Inferior parietal cortex (tissue), 1 donor: ENCODE measurements around the gene DOP1B.
"Not testable (repeated sequence)": the region's sequence is repeated elsewhere in the genome, so short reads cannot be mapped to it uniquely, and the experiment has no call there.

Experiments
- DNase-seq: peaks from one replicate; pipeline ENCODE4 v3.0.0-alpha.2; 2016; ENCODE audit errors: extremely low spot score

Gene DOP1B

DNA sequence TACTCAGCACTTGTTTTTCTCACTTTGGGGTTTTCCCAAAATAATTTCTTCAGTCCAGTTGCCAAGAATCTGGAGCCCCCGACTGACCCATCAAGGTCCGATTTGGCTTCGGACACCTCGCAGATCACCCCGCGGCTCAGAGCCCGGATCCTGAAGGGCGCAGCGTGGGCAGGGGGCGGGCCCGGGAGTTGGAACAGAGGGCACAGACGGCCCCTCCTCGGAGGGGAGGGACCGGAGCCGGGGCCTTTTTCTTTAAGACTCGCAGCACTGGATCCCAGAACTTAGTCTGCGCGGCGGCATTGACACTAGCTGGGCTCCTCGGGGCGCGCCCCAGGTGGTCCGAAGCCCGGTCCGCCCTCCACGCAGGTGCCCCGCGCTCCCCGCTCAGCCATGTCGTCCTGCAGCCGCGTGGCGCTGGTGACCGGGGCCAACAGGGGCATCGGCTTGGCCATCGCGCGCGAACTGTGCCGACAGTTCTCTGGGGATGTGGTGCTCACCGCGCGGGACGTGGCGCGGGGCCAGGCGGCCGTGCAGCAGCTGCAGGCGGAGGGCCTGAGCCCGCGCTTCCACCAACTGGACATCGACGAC, 21.7 kb upstream of the DOP1B start, which contains the start of gene CBR3:
Gene CBR3, plus strand, starts transcription at position 277 of the 588 bp plus-strand sequence. Its CDS starts 114 bp downstream, at position 391.
- peak; percentile 58 for DNase-seq

DNA sequence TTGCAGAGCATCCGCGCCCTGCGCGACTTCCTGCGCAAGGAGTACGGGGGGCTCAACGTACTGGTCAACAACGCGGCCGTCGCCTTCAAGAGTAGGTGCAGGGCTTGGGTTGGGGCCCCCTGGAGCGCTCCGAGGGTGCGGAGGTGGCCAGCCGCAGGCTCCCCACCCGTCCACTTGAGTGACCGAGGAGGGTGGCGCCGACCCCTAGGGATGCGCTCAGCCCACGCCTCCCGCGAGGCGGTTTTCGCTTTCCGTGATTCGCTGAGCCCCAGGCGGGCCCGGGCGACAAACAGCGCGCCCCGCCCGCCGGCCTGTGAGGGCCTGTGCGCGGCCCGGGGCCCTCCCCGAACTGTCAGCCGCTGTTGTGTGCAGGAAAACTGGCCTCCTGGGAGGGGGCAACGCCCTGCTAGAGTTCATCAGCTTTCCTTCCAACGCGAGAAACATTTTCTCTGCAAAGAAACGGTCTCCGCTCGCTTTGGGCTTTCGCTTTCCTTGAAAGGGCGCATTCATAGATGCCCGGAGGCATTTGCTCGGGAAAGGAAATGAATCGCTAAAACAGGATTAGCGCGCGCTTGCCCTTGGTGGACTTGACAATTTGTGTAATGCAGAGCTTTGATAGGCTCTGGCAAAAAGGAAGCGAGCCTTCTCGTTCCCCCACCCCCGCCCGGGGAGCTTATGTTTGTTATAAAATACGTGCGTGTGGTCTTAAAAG, 21.1 kb upstream of the DOP1B start:
- DNase-seq, result peak; percentile 75

GRCh38 chr21:36139791-36140190, 16.8 kb upstream of the DOP1B start:
- not testable (repeated sequence) for DNase-seq

DNA sequence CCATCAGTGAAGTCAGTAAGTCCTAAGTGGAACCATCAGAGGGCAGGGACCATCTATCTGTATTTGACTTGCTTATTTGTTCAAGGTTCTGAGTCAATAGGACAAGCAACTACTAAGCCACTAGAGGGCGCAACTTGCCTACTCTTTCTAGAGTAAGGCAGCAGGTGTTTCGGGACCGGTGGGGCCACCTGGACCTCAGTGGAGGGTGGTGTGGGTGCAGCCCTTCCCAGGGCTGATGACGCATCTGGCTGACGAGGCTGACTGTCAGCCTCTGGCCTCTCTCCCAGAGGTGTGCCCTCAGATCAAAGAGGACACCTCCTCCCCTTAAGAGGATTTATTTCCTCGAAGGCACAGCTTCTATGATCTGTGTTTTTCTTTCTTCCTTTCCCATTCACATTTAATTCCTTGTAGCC, 15.1 kb upstream of the DOP1B start:
- DNase-seq, result peak; percentile 93

DNA sequence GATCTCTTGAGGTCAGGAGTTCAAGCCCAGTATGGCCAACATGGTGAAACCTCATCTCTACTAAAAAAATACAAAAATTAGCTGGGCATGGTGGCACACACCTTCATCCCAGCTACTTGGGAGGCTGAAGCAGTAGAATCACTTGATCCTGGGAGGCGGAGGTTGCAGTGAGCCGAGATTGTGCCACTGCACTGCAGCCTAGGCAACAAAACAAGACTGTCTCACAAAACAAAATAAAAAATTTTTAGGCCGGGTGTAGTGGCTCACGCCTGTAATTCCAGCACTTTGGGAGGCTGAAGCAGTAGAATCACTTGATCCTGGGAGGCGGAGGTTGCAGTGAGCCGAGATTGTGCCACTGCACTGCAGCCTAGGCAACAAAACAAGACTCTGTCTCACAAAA, 12.4 kb upstream of the DOP1B start:
- DNase-seq, result not testable (repeated sequence)

DNA sequence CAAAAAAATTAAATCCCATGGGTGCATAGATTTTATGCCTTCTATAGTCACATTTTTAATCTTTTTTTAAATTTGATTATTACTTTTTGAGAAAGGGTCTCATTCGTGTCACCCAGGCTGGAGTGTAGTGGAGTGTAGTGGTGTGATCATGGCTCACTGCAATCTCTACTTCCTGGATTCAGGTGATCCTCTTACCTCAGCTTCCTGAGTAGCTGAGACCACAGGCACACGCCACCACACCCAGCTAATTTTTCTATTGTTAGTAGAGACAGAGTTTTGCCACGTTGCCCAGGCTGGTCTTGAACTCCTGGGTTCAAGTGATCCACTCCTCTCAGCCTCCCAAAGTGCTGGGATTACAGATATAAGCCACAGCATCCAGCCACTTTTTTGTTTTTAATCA, 11.4 kb upstream of the DOP1B start:
- DNase-seq, result no peak

GRCh38 chr21:36147911-36148310, 8.7 kb upstream of the DOP1B start:
- DNase-seq, result no peak

DNA sequence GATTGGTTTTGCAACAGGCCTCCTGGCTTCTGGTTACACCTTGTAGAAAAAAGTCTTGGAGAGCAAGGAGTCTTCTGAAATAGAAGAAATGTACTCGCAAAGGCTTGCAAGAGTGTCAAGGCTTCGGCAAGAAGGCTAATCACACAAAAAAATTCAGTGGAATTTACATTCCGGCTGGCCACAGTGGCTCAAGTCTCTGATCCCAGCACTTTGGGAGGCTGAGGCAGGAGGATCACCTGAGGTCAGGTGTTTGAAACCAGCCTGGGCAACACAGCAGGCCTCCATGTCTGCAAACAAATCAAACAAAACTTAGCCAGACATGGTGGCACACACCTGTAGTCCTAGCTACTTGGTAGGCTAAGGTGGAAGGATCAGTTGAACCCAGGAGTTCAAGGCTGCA, 7.7 kb upstream of the DOP1B start:
- no peak for DNase-seq

DNA sequence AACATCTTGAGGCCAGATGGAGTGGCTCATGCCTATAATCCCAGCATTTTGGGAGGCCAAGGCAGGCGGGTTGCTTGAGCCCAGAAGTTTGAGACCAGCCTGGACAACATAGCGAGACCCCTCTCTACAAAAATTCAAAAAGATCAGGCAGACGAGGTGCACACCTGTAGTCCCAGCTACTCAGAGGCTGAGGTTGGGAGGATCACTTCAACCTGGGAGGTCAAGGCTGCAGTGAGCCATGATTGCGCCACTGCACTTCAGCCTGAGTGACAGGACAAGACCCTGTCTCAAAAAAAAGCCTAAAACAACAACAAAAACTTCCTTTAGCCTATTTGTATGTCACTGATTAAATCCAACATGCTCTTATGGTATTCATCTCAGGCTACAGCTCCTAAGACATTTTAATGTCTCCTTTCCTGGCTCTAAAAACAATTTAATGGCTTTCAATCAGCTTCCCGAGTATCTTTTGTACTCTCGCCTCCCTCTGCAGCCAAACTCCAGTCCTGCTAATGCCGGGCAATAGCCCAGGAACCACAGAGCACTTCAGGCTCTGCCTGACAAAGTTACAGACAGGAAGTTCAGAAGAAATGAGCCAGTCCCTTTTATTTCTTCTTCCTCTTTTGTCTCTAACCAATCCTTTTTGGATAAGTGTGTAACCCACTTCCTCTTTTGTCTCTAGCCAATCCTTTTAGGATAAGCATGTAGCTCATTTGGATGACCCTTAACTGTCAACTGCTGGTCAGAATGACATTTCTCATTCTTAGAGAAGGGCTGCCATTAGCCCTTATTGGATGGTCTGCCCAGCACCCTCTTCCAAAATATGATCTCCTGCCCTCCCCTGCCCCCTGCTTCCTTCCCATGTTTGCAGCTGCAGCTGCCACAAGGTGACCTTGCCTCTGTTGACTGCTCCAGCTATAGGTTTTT, 6.6 kb upstream of the DOP1B start:
- DNase-seq, result peak; percentile 59

- DNase-seq, result no peak
Measured at GRCh38 chr21:36155603-36156338, 853 bp upstream of the DOP1B start.

DNA sequence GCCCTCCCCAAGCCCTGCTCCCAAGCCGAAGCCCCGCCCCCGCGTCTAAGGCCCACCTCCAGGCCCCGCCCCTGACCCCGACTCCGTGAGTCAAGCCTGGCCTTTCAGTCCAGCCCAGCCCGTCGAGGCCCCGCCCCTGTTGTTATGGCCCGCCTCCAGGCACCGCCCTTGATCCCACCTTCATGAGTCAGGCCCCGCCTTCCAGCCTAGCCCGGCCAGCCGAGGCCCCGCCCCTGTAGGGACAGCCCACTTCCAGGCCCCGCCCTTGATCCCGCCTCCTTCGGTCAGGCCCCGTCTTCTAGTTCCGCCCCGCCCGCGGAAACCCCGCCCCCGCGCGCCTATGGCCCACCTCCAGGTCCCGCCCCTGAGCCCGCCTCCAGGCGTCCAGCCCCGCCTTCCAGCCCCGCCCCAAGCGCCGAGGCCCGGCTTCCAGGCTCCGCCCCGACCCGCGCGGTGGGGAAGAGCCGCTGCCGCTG, 247 bp upstream of the DOP1B start:
- peak; percentile 94 for DNase-seq

DNA sequence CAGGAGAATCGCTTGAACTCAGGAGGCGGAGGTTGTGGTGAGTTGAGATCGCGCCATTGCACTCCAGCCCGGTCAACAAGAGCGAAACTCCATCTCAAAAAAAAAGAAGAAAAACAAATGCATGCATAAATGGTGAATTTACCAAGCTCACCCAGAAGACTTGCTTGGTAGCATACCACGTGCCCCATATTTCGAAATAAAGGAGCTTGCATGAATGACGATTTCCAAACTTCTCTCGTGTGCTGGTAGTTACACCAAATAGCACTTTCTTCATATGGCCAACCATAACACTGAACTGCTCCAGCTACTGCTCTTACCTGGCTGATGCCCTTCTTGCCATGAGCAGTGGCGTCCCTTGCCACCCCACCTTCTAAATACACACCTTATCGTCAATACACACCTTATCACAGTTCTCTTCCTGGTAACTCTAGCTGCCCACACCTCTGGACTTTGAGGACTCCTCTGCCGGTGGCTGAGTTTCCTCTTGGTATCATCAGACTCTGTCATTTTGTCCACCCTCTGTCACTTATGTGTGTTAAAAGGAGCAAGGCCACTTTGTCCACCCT, 2.8 kb downstream of the DOP1B start:
- DNase-seq, result no peak

GRCh38 chr21:36160850-36161178, 4.2 kb downstream of the DOP1B start:
- DNase-seq, result no peak

GRCh38 chr21:36162631-36163030, 6.0 kb downstream of the DOP1B start:
- no peak for DNase-seq

- no peak for DNase-seq
Measured at GRCh38 chr21:36163750-36164741, 7.4 kb downstream of the DOP1B start.

- DNase-seq, result no peak
Measured at GRCh38 chr21:36165356-36165755, 8.7 kb downstream of the DOP1B start.

DNA sequence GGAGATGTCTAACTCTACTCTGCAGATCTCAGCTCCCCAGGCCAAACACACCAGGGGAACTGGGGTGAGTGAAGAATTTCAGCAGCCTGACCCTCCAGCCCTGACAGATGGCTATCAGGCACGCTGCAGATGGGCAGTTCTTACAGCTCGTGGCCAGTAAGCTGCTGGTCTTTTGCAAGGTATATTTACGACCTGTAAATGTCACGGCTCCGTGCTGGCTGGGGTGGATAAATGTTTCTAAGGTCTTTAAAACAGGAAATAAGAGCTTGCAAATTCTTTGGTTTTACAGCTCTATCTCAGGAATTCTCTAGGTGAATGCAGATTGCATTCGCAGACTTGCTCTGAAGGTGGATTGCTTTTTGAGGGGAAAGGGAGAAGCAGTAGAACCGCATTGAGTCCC, 10.1 kb downstream of the DOP1B start:
- no peak for DNase-seq

GRCh38 chr21:36167541-36167940, 10.9 kb downstream of the DOP1B start:
- no peak for DNase-seq

DNA sequence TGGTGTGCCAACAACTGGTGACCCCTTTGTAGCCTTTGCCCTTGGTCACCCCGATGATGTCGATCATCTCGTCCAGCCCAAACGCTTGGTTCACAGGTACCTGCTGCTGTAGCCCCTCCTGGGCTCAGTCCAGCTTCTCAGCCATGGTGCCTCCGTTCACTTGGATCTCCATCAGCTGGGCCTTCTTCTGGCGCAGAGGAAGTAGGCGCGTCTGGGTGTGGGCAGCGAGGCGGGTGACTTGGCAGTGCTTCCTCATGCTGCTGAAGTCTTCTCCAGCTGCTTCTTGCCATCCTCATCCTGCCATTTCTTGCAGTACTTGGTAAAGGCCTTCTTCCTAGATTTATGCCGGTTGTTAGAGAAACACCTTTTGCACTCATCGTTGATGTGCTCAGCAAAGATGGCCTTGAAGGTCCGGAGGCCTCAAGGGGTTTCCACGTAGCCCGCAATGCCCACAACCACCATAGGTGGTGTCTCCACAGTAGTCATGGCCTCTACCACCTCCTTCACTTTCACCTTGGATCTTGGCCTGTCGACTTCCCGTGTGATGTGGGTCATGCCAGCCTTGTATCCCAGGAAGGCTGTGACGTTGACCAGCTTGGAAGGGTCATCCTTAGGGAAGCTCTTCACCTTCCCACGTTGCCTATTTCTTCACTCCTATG, 13.0 kb downstream of the DOP1B start:
- no peak for DNase-seq

- no peak for DNase-seq
Measured at GRCh38 chr21:36170823-36171222, 14.2 kb downstream of the DOP1B start.
